IPS-18c (cell line): Measurements from ENCODE around the gene MAST4.

Source experiments
- H3K4me3 ChIP-seq: 2 replicates; pipeline ENCODE4 v1.7.0; 2013; ENCODE audit warnings: low read depth, mild to moderate bottlenecking, low read length, moderate library complexity; ENCODE audit not compliant: insufficient read depth
- H3K9me3 ChIP-seq: one replicate; pipeline ENCODE4 v1.6.1; 2013; ENCODE audit warnings: mild to moderate bottlenecking, low read length, moderate library complexity; ENCODE audit not compliant: control insufficient read depth, insufficient read depth

The MAST4 gene

GRCh38 chr5:66828548-66829357 is 232.6 kb downstream of the MAST4 start:
- Histone ChIP-seq H3K4me3 (peak overlapping the region; percentile 38), H3K9me3 (no peaks in the 10 kb centered on the region)

GRCh38 chr5:66829358-66829674 is 233.1 kb downstream of the MAST4 start:
- H3K9me3 ChIP-seq, result no peaks in the 10 kb centered on the region
- H3K4me3 ChIP-seq, result peak overlapping the region; percentile 38; the same call in 1 of the 2 replicates

DNA sequence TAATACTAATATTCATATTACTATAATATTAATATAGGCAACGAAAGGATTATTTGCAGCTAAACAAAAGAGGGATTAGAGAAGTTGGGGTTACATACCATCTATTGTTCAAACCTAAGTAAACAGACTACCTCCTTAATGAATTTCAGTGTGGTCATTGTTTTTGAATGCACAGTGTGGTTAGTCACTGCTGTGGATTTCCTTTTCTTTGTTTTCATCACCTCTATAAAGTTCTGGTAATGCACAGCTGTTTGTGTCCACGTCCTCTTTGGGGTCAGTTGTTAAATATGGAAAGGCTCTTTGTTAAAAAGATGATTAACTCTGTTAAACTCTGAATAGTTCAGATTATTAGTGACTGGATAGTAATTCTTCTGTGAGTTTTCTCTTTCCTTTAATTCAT is 233.6 kb downstream of the MAST4 start:
- Histone ChIP-seq H3K9me3 (no peaks in the 10 kb centered on the region), H3K4me3 (no peak overlapping the region)

DNA sequence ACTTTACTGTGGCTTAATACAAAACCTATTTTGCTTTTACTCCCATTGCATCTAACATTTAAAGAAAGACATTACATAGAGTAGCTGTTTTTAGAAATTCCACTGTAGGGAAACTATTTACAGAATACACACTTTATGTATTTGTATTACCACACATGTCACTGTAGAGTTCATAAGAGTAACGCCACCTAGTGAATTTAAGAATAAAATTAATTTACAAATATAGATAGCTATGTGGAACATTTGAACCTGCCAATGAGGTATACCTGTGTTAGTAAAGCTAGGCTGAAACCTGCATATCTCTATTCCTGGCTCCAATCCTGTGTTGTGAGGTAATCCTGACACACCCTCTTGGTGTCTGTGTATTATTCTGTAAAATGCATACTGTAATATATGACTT is 234.4 kb downstream of the MAST4 start:
- Histone ChIP-seq H3K9me3 (no peaks in the 10 kb centered on the region), H3K4me3 (no peak overlapping the region)

DNA sequence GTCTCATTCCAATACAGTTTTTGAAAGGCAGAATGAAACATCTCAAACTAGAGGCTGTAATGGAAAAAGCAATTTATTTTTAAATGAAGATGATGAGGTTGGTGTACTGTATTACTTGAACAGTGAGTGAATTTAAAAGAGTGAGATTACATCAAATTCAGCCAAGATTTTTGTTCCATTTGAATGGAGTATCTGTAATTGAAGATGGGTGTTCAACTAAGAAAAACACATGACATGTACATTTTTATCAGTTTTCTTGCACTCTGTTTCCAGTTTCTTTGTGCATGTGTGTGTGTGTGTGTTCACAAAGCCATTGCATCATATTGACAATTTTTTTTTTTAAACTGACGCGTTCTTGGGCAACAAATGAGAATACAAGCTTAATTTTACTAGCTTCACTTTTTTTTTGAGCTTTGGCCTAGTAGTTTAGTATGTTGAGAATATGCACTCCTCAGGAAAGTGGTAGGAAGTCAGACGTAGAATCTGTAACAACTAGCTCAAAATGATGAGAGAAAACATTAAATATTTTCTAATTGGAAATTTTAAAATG is 243.5 kb downstream of the MAST4 start:
- Histone ChIP-seq H3K9me3 (no peaks in the 10 kb centered on the region), H3K4me3 (no peak overlapping the region)

GRCh38 chr5:66840511-66841013 is 244.4 kb downstream of the MAST4 start:
- Histone ChIP-seq H3K9me3 (no peaks in the 10 kb centered on the region), H3K4me3 (no peak overlapping the region)

GRCh38 chr5:66841264-66841663 is 245.1 kb downstream of the MAST4 start:
- no peaks in the 10 kb centered on the region for H3K9me3 ChIP-seq
- no peak overlapping the region for H3K4me3 ChIP-seq

DNA sequence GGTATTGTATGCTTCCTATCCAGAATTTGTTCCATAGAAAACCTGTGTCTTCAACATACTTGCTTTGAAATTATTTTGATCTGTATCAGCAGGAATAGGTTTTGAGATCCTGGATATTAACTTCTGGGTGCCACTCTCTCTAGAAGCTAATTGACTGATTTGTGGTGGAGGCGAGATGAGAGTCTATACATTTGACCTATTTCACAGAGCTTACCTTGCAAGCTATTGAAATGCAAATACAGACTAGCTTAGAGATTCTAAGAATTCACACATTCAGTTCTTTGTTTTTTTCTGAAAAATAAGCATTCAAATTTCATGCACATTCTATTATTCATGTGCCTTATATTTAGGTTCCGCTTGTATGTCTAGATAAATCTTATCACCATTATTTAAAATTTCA is 246.3 kb downstream of the MAST4 start:
- no peak overlapping the region; the same call in 1 of the 2 replicates for H3K4me3 ChIP-seq
- H3K9me3 ChIP-seq, result no peaks in the 10 kb centered on the region

- H3K4me3 ChIP-seq, result no peak overlapping the region
These were observed 246.9 kb downstream of the MAST4 start for GRCh38 chr5:66843065-66843464.

GRCh38 chr5:66848749-66849641 is 252.8 kb downstream of the MAST4 start:
- Histone ChIP-seq H3K9me3 (no peaks in the 10 kb centered on the region), H3K4me3 (no peak overlapping the region)

More at GRCh38 chr5:66843065-66843464, 246.9 kb downstream of the MAST4 start:
- H3K9me3 ChIP-seq, result no peaks in the 10 kb centered on the region

DNA sequence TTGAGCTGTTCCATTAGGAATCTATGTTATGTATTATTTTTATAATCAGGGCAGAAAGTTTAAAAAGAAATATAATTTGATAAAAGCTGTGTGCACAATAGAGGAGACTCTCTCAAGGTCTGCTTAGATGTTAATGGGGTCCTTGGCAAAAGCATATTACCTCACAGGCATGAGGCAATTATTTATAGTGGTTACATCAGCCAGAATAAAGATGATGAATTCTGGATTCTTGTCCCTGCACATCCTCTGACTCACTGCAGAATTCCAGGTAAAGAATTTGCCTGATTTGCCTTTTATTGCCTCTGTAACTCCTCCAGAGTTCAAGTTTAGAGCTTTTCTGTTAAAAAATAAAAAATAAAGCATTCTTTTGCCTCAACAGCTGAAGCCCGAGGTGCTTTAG is 253.6 kb downstream of the MAST4 start:
- Histone ChIP-seq H3K4me3 (no peak overlapping the region), H3K9me3 (no peaks in the 10 kb centered on the region)

DNA sequence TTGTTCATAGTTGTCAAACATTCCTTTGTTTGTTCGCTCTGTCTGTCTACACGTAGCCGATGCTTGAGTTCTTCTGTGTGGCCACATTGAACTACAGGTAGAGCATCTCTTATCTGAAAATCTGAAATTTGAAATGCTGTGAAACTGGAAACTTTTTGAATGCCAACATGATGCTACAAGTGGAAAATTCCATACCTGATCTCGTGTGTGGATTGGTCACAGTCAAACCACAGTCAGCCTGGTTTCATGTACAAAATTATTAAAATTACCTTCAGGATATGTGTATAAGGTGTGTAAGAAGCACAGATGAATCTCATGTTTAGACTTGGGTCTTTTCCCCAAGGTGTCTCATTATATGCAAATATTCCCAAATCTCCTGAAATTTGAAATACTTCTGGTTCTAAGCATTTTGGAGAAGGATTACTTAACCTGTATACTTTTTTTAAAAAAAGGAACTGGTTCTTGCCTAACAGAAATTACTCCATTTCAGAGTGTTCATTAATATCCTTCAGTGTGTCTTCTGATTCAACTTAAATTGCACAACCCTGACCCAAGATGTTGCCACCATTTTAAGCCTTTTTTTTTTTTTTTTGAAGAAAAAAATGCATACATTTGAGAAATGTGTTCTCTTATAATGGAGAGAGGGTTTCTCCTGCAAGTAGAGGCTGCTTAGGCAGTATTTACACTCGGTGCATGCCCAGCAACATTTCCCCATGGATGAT is 254.3 kb downstream of the MAST4 start:
- Histone ChIP-seq H3K4me3 (no peak overlapping the region), H3K9me3 (no peaks in the 10 kb centered on the region)

- no peak overlapping the region for H3K4me3 ChIP-seq
- no peaks in the 10 kb centered on the region for H3K9me3 ChIP-seq
These were observed 255.1 kb downstream of the MAST4 start for GRCh38 chr5:66851306-66851705.

- no peaks in the 10 kb centered on the region for H3K9me3 ChIP-seq
- H3K4me3 ChIP-seq, result no peak overlapping the region
These were observed 258.2 kb downstream of the MAST4 start for GRCh38 chr5:66854416-66854815.

DNA sequence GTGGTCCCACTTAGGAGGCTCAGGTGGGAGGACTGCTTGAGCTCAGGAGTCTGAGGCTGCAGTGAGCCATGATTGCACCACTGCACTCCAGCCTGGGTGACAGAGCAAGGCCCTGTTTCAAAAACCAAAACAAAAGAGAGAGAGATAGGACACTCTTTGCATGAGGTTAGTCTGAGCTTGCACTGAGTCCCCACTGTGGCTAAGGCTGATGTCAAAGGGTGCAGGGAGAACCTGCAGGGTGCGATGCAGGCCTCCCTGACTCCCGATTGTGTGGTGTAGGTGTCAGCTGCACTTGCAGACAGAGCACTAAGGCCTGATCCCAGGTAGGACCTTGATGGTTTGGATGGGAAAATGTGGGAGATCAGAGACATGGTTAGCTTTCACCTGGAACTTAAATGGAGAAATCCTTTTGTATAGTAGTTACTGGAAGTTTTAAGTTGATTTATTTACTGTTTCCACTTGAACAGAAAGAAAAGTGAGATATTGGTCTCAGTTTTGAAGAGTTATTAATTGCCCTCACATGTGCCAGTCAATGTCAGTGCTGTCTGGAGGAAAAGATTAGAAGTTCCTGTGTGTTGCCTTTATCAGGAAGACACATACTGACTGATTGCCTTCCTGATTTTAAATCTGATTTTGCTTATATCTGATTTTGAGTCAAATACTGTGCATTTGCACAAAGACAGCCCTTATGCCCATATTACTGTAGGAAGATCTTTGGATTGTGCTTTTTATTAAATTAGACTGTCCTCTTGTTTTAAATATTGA is 260.0 kb downstream of the MAST4 start:
- Histone ChIP-seq H3K9me3 (no peaks in the 10 kb centered on the region), H3K4me3 (no peak overlapping the region)

- Histone ChIP-seq H3K4me3 (no peak overlapping the region), H3K9me3 (no peaks in the 10 kb centered on the region)
These were observed 263.3 kb downstream of the MAST4 start for GRCh38 chr5:66859526-66859925.
